Measurements from ENCODE around the gene CDK13. TPM values are rescaled to one million over a fixed set of nuclear protein-coding genes. Genes with fewer than 3 reads are reported as not detected.

Gene CDK13
- total RNA-seq, 1 donor from 2014 or later: 78.1 TPM

Other genes starting within 250 kb of the CDK13 start
- gene MPLKIP, start 184.4 kb downstream of the CDK13 start, total RNA-seq: 12.5 and 19.1 TPM in 2 replicates
- 0.47 and 1.0 TPM in 2 replicates for gene SUGCT, start 184.7 kb downstream of the CDK13 start, total RNA-seq